Activated naive CD4-positive, alpha-beta T cell treated with anti-CD3 and anti-CD28 coated beads for 36 hours (primary cell): ENCODE data around the gene PPP1R13L. TPM values are rescaled to one million over a fixed set of nuclear protein-coding genes. Genes with fewer than 3 reads are reported as not detected.

Experiments used
- CTCF ChIA-PET: fragments of 350-600 bp; sonication (Branson Sonifier 250); formaldehyde crosslinking; loops from one replicate; lab custom pipeline; 2021; ENCODE audit warnings: antibody characterized with exemption; lab: Charles Lee
- DNase-seq: peaks from one replicate; pipeline ENCODE4 v3.0.0-alpha.2; 2020
- H3K27ac Mint-ChIP-seq: one replicate; pipeline ENCODE4 v1.8.0; 2021; ENCODE audit warnings: mild to moderate bottlenecking, mixed read lengths
- H3K27me3 Mint-ChIP-seq: one replicate; pipeline ENCODE4 v1.8.0; 2021; ENCODE audit warnings: low read depth, mixed read lengths
- H3K36me3 Mint-ChIP-seq: one replicate; pipeline ENCODE4 v1.8.0; 2021; ENCODE audit warnings: low read depth, mixed read lengths
- H3K4me1 Mint-ChIP-seq: one replicate; pipeline ENCODE4 v1.8.0; 2021; ENCODE audit warnings: low read depth, mixed read lengths
- H3K4me3 Mint-ChIP-seq: one replicate; pipeline ENCODE4 v1.8.0; 2021; ENCODE audit warnings: mild to moderate bottlenecking, moderate library complexity, mixed read lengths
- H3K9me3 Mint-ChIP-seq: one replicate; pipeline ENCODE4 v1.8.0; 2021; ENCODE audit warnings: mixed read lengths
- intact Hi-C: fragments of 100-400 bp; cut with micrococcal nuclease; formaldehyde crosslinking; loops from one replicate; pipeline ENCODE4 v1.15.1; 2023
- total RNA-seq, 2 experiments: library from RNA; stranded (reverse); gene quantifications; one replicate each; pipeline ENCODE4 v1.2.3, GENCODE V29; 2021

The PPP1R13L gene
- total RNA-seq, 2 experiments from 2014 or later = 4.0 to 4.8 TPM

- Mint-ChIP-seq H3K4me1 (peaks cover 44% of the 10 kb centered on the region), H3K4me3 (peak overlapping the region; percentile 93), H3K27ac (peak overlapping the region; percentile 93), H3K27me3 (peaks cover 30% of the 10 kb centered on the region), H3K36me3 (peaks cover 18% of the 10 kb centered on the region), H3K9me3 (no peaks in the 10 kb centered on the region)
- CTCF ChIA-PET = interaction anchor here (0.9 to 1.8 kb wide), 2 partner anchors 18 to 73 kb away, joined by 4 to 6 read pairs; partner anchors contain the start of gene ERCC1
- DNase-seq = peak; percentile 90
- intact Hi-C loops = loop anchor here (1.0 kb wide), 8 partner anchors 19 to 312 kb away; partner anchors contain the start of genes ERCC2, OPA3 and VASP
These were observed 761 bp upstream of the PPP1R13L start for GRCh38 chr19:45405435-45406225.

DNA sequence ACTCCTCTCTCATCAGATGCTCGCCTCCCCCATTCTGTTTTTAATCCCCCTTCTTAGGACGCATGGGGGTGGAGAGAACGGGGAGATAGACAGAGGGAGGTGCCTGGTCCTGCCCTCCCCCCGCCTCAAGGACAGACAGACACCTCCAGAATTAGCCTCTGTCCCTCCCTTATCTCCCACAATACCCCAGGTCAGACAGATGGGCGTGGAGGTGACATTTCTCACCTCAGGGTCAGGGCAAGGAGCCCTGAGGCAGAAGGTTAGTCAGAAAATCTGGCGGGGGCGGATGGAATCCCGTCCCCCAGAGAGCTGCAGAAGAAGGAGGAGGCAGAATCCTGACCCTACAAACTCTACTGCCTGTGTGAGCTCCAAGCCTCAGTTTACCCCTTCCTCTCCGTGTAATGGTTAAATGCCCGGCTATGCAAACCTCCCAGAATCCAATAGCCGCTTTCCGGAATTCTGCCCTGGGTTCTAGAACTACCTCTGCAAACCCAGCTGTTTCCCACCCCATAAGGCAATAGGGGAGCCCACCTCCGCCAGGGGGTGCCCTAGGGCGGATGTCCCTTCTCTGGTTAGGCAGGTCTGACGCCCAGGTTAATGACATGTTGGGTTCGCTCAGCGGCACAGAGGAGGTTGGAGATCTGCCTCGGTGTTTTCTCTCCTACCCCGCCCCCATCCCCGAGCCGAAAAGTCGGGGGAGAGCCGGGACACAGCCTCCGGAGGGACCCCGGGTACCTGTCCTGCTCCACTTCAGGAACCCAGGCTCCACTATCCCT is 900 bp downstream of the PPP1R13L start:
- intact Hi-C loops = no loop called here
- no peak overlapping the region for H3K27ac Mint-ChIP-seq
- DNase-seq = peak; percentile 73
- H3K27me3 Mint-ChIP-seq = peaks cover 37% of the 10 kb centered on the region
- no peaks in the 10 kb centered on the region for H3K9me3 Mint-ChIP-seq
- CTCF ChIA-PET = interaction anchor here (0.7 to 1.8 kb wide), 4 partner anchors 26 to 81 kb away, joined by 3 to 6 read pairs (median 4); no protein-coding TSS in a partner anchor
- peaks cover 38% of the 10 kb centered on the region for H3K4me1 Mint-ChIP-seq
- H3K36me3 Mint-ChIP-seq = peaks cover 9% of the 10 kb centered on the region
- H3K4me3 Mint-ChIP-seq = peak overlapping the region; percentile 93

DNA sequence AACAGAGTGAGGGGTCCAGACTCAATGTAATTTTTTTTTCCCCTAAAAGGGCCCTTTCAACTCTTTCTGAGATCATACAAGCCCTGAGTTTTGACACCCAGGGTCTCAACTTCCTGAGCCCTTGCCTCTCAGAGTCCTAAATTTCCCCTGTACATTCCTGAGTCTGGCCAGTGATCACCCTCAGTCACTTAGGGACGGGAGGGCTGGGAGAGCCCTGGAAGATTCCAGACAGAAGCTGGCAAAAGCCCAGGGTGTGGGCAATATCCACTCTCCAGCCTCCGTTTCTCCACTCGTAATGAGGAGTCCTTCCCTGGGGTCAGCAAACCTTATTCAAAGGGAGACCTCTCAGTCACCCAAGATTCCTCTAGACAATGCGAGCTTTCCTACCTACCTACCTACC is 1.6 kb downstream of the PPP1R13L start:
- CTCF ChIA-PET = interaction anchor here (0.6 to 1.6 kb wide), 6 partner anchors 13 to 445 kb away, joined by 3 to 13 read pairs (median 4); no protein-coding TSS in a partner anchor
- intact Hi-C loops = no loop called here

GRCh38 chr19:45402298-45403061 is 2.4 kb downstream of the PPP1R13L start:
- Mint-ChIP-seq H3K9me3 (no peaks in the 10 kb centered on the region), H3K27me3 (peaks cover 48% of the 10 kb centered on the region), H3K4me1 (peaks cover 34% of the 10 kb centered on the region), H3K36me3 (no peaks in the 10 kb centered on the region), H3K4me3 (no peak overlapping the region), H3K27ac (no peak overlapping the region)
- no peak for DNase-seq
- intact Hi-C loops = no loop called here
- CTCF ChIA-PET = interaction anchor here (0.5 to 2.0 kb wide), 13 partner anchors 10 to 81 kb away, joined by 3 to 13 read pairs (median 4); no protein-coding TSS in a partner anchor

More for the DNA sequence above, 1.6 kb downstream of the PPP1R13L start:
- Mint-ChIP-seq H3K4me1 (peaks cover 40% of the 10 kb centered on the region), H3K9me3 (no peaks in the 10 kb centered on the region), H3K4me3 (no peak overlapping the region), H3K27me3 (peaks cover 42% of the 10 kb centered on the region), H3K36me3 (peaks cover 4% of the 10 kb centered on the region), H3K27ac (no peak overlapping the region)
- no peak for DNase-seq

GRCh38 chr19:45401815-45402214 is 3.1 kb downstream of the PPP1R13L start:
- intact Hi-C loops = no loop called here

GRCh38 chr19:45400192-45400591 is 4.7 kb downstream of the PPP1R13L start:
- H3K27me3 Mint-ChIP-seq = peaks cover 60% of the 10 kb centered on the region
- intact Hi-C loops = no loop called here
- H3K4me3 Mint-ChIP-seq = no peak overlapping the region
- H3K4me1 Mint-ChIP-seq = peaks cover 34% of the 10 kb centered on the region
- no peaks in the 10 kb centered on the region for H3K36me3 Mint-ChIP-seq
- H3K9me3 Mint-ChIP-seq = no peaks in the 10 kb centered on the region
- DNase-seq = no peak
- CTCF ChIA-PET = interaction anchor here (0.6 to 1.3 kb wide), 2 partner anchors 20 to 98 kb away, joined by 3 read pairs; partner anchors contain the start of gene PPM1N
- no peak overlapping the region for H3K27ac Mint-ChIP-seq

More at GRCh38 chr19:45401815-45402214, 3.1 kb downstream of the PPP1R13L start:
- H3K4me1 Mint-ChIP-seq = peaks cover 33% of the 10 kb centered on the region
- H3K9me3 Mint-ChIP-seq = no peaks in the 10 kb centered on the region
- no peak overlapping the region for H3K4me3 Mint-ChIP-seq
- CTCF ChIA-PET = interaction anchor here (0.6 to 2.0 kb wide), 12 partner anchors 9 to 316 kb away, joined by 3 to 13 read pairs (median 4); no protein-coding TSS in a partner anchor
- no peaks in the 10 kb centered on the region for H3K36me3 Mint-ChIP-seq
- no peak overlapping the region for H3K27ac Mint-ChIP-seq
- H3K27me3 Mint-ChIP-seq = peaks cover 53% of the 10 kb centered on the region
- DNase-seq = no peak

GRCh38 chr19:45395821-45396617 is 8.8 kb downstream of the PPP1R13L start:
- no peaks in the 10 kb centered on the region for H3K36me3 Mint-ChIP-seq
- H3K4me1 Mint-ChIP-seq = peaks cover 15% of the 10 kb centered on the region
- H3K27ac Mint-ChIP-seq = no peak overlapping the region
- H3K4me3 Mint-ChIP-seq = no peak overlapping the region
- intact Hi-C loops = no loop called here
- H3K9me3 Mint-ChIP-seq = no peaks in the 10 kb centered on the region
- CTCF ChIA-PET = no interaction called here
- peaks cover 30% of the 10 kb centered on the region for H3K27me3 Mint-ChIP-seq
- no peak for DNase-seq

- no peaks in the 10 kb centered on the region for H3K9me3 Mint-ChIP-seq
- intact Hi-C loops = no loop called here
- no peak overlapping the region for H3K27ac Mint-ChIP-seq
- CTCF ChIA-PET = interaction anchor here (1.2 kb wide), 1 partner anchor 10 kb away, joined by 3 read pairs; no protein-coding TSS in a partner anchor
- no peaks in the 10 kb centered on the region for H3K36me3 Mint-ChIP-seq
- peaks cover 9% of the 10 kb centered on the region for H3K27me3 Mint-ChIP-seq
- H3K4me3 Mint-ChIP-seq = no peak overlapping the region
- DNase-seq = no peak
- H3K4me1 Mint-ChIP-seq = peaks cover 7% of the 10 kb centered on the region
These were observed 12.8 kb downstream of the PPP1R13L start for GRCh38 chr19:45391871-45392665.

- CTCF ChIA-PET = no interaction called here
- no peak for DNase-seq
- intact Hi-C loops = no loop called here
- Mint-ChIP-seq H3K27ac (no peak overlapping the region), H3K36me3 (no peaks in the 10 kb centered on the region), H3K4me3 (no peak overlapping the region), H3K27me3 (peaks cover 10% of the 10 kb centered on the region), H3K9me3 (no peaks in the 10 kb centered on the region), H3K4me1 (peaks cover 4% of the 10 kb centered on the region)
These were observed 13.5 kb downstream of the PPP1R13L start for GRCh38 chr19:45391346-45391745.

GRCh38 chr19:45385392-45386221 is 19.3 kb downstream of the PPP1R13L start:
- H3K4me1 Mint-ChIP-seq = peaks cover 3% of the 10 kb centered on the region
- no peak overlapping the region for H3K27ac Mint-ChIP-seq
- no peak overlapping the region for H3K4me3 Mint-ChIP-seq
- intact Hi-C loops = no loop called here
- H3K27me3 Mint-ChIP-seq = peaks cover 25% of the 10 kb centered on the region
- H3K36me3 Mint-ChIP-seq = no peaks in the 10 kb centered on the region
- CTCF ChIA-PET = no interaction called here
- DNase-seq = no peak
- no peaks in the 10 kb centered on the region for H3K9me3 Mint-ChIP-seq
